ENCODE measurements around the gene ERC2. TPM values are rescaled to one million over a fixed set of nuclear protein-coding genes. Genes with fewer than 3 reads are reported as not detected.

Gene ERC2
- total and polyA plus RNA-seq, 2 of the 8 experiments (the other 6 are each of a cell fraction or from before 2014, with no cell fraction given), result 16.4 to 22.8 TPM

GRCh38 chr3:56064684-56065083, 403.6 kb downstream of the ERC2 start:
- no peak for DNase-seq (ENCODE audit: low read depth in 1 of 2, low spot score in 2 of 2)
- CTCF ChIA-PET (ENCODE audit: partially characterized antibody), result interaction anchor here (1.0 kb wide), 1 partner anchor 361 kb away, joined by 3 read pairs; no protein-coding TSS in a partner anchor
- no peak for TF ChIP-seq BCL11A (IDR thresholded peaks at IDR 0.05; ENCODE audit: low read depth in 2 of 2, low read length in 2 of 2)
- no peak for TF ChIP-seq FOSL1 (IDR thresholded peaks at IDR 0.05; ENCODE audit: insufficient read depth, low read depth, low read length)
- no peak for TF ChIP-seq SUZ12 (IDR thresholded peaks at IDR 0.05; ENCODE audit: low read length)
- TF ChIP-seq MAFK (IDR thresholded peaks at IDR 0.05; ENCODE audit: low read depth, low read length), result no peak
- TF ChIP-seq EZH2 (IDR thresholded peaks at IDR 0.05; ENCODE audit: low read depth, low read length, severe bottlenecking), result no peak
- no peak for TF ChIP-seq RXRA (IDR thresholded peaks at IDR 0.05; ENCODE audit: insufficient read depth, low read depth, low read length)
- no peak for TF ChIP-seq CHD1 (IDR thresholded peaks at IDR 0.05; ENCODE audit: low read depth, low read length)
- TF ChIP-seq SIRT6 (IDR thresholded peaks at IDR 0.05; ENCODE audit: low read length), result no peak
- no peak for TF ChIP-seq NANOG (IDR thresholded peaks at IDR 0.05; ENCODE audit: insufficient read depth, low read depth, low read length, poor library complexity, severe bottlenecking)
- no peak for TF ChIP-seq GTF2F1 (IDR thresholded peaks at IDR 0.05; ENCODE audit: borderline replicate concordance, low read depth, low read length)
- no peak for TF ChIP-seq ATF3 (IDR thresholded peaks at IDR 0.05; ENCODE audit: insufficient read depth, low read depth, low read length)
- TF ChIP-seq ASH2L (IDR thresholded peaks at IDR 0.05; ENCODE audit: low read length), result no peak
- no peak for TF ChIP-seq BRCA1 (IDR thresholded peaks at IDR 0.05; ENCODE audit: low read depth, low read length)
- TF ChIP-seq RAD21 (IDR thresholded peaks at IDR 0.05 in 1 of 2, conservative IDR thresholded peaks at IDR 0.05 in 1 of 2; ENCODE audit: low read depth in 2 of 2, low read length in 2 of 2), result no peak
- TF ChIP-seq NRF1 (IDR thresholded peaks at IDR 0.05; ENCODE audit: low read depth, low read length), result no peak
- TF ChIP-seq TCF12 (IDR thresholded peaks at IDR 0.05; ENCODE audit: low read depth, low read length), result no peak

More at GRCh38 chr3:56064684-56065083, 403.6 kb downstream of the ERC2 start:
- Histone ChIP-seq H2BK12ac (ENCODE audit: low read depth, low read length) (no peak overlapping the region), H3K27ac (ENCODE audit: low read depth, low read length) (no peak overlapping the region), H3K4ac (replicated peaks; ENCODE audit: insufficient read length, low read depth, low read length) (no peak overlapping the region), H4K5ac (ENCODE audit: insufficient read length, low read depth, low read length) (no peak overlapping the region), H2AFZ (ENCODE audit: low read length) (no peak overlapping the region), H2BK20ac (ENCODE audit: low read length) (no peak overlapping the region), H2AK5ac (ENCODE audit: low read depth, low read length) (no peak overlapping the region), H3K79me2 (ENCODE audit: control insufficient read depth in 1 of 2, insufficient read depth in 2 of 2, low read length in 2 of 2) (no peaks in the 10 kb centered on the region), H4K20me1 (replicated peaks in 1 of 2; ENCODE audit: control insufficient read depth in 1 of 2, insufficient read depth in 2 of 2, low read length in 2 of 2) (no peaks in the 10 kb centered on the region), H4K91ac (replicated peaks; ENCODE audit: insufficient read length, low read length) (no peak overlapping the region), H4K8ac (ENCODE audit: extremely low read depth, insufficient read depth, low read length) (no peak overlapping the region), H2BK120ac (replicated peaks; ENCODE audit: low read depth, low read length) (no peak overlapping the region), H3K9me3 (ENCODE audit: insufficient read depth in 2 of 2, low read depth in 1 of 2, low read length in 1 of 2) (no peaks in the 10 kb centered on the region), H3K18ac (ENCODE audit: extremely low read depth, low read length) (no peak overlapping the region), H3K23ac (ENCODE audit: insufficient read length) (no peak overlapping the region), H3K56ac (replicated peaks; ENCODE audit: insufficient read length, low read depth, low read length) (no peak overlapping the region), H3K36me3 (ENCODE audit: control insufficient read depth in 2 of 4, insufficient read depth in 4 of 4, low read length in 3 of 4) (no peaks in the 10 kb centered on the region), H3K4me3 (ENCODE audit: extremely low read depth in 1 of 4, insufficient read depth in 2 of 4, low read depth in 3 of 4, low read length in 4 of 4) (no peak overlapping the region), H2BK15ac (ENCODE audit: low read length) (no peak overlapping the region), H3K14ac (ENCODE audit: insufficient read length) (no peak overlapping the region), H3K27me3 (replicated peaks in 1 of 4; ENCODE audit: control insufficient read depth in 3 of 4, extremely low read depth in 1 of 4, insufficient read depth in 3 of 4, low read length in 3 of 4) (no peaks in the 10 kb centered on the region), H3K23me2 (ENCODE audit: low read depth, low read length) (no peaks in the 10 kb centered on the region), H3K4me1 (replicated peaks in 1 of 4; ENCODE audit: control insufficient read depth in 3 of 4, insufficient read depth in 4 of 4, low read length in 3 of 4) (no peaks in the 10 kb centered on the region), H3K9ac (replicated peaks in 1 of 4; ENCODE audit: extremely low read depth in 1 of 4, low read depth in 3 of 4, low read length in 3 of 4) (no peak overlapping the region), H3K4me2 (ENCODE audit: insufficient read depth in 1 of 2, low read depth in 2 of 2, low read length in 2 of 2) (no peak overlapping the region), H2BK5ac (ENCODE audit: low read depth, low read length) (no peak overlapping the region), H3K79me1 (ENCODE audit: low read depth, low read length) (no peaks in the 10 kb centered on the region)
- FAIRE-seq, result no peak
- POLR2A ChIA-PET (ENCODE audit: partially characterized antibody), result no interaction called here

All from H1 (cell line).